ENCODE data around the gene CRIM1. TPM values are rescaled to one million over a fixed set of nuclear protein-coding genes. Genes with fewer than 3 reads are reported as not detected.

The CRIM1 gene
- total and polyA plus RNA-seq, 7 donors = 3.0 to 148 (median 55.6) TPM

DNA sequence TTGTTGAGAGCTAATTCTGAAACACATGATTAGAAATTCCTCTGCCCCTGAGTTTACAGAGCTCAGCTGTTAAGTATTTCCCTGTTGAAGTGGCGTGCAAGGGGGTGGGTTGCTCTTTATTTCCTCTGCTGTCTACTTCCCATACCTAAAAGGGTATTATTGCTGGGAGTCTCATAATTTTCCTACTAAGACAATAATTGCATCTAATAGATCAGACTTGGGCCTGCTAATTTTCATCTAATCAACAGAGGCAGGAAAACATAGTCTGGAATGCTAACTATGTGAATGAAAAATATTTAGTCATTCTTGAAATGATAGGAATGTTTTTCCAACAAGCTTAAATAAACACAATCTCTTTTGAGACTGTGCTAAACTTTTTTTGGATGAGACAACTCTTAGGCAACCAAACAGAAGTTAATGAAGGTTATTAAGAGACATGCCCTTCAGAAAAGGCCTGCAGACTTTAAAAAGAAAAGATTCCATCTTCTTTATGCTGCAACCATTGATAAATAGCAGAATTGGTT lies 131.0 kb downstream of the CRIM1 start:
- Histone ChIP-seq H3K4me1 (peaks cover 0 to 98% (median 87%) of the 10 kb centered on the region in 4 donors), H3K36me3 (peaks cover 0 to under 1% (median 0%) of the 10 kb centered on the region in 4 donors), H3K27me3 (no peaks in the 10 kb centered on the region), H3K27ac (peak overlapping the region; percentile 72 to 87 (median 78)), H3K4me3 (no peak overlapping the region), H3K9me3 (no peaks in the 10 kb centered on the region)
- no peak for DNase-seq
- 73 to 84% methylated on average over 1 of the region's 1 CpG for WGBS, 2 donors
- intact Hi-C loops (cut with DNase I) = loop anchor here (2.0 kb wide), 1 partner anchor 132 kb away; the partner anchor contains the start of gene CRIM1
- TF ChIP-seq POLR2AphosphoS5 (IDR thresholded peaks at IDR 0.05) = peak in 2 of 4 donors; percentile 38 to 44
- TF ChIP-seq, protein P1, sequence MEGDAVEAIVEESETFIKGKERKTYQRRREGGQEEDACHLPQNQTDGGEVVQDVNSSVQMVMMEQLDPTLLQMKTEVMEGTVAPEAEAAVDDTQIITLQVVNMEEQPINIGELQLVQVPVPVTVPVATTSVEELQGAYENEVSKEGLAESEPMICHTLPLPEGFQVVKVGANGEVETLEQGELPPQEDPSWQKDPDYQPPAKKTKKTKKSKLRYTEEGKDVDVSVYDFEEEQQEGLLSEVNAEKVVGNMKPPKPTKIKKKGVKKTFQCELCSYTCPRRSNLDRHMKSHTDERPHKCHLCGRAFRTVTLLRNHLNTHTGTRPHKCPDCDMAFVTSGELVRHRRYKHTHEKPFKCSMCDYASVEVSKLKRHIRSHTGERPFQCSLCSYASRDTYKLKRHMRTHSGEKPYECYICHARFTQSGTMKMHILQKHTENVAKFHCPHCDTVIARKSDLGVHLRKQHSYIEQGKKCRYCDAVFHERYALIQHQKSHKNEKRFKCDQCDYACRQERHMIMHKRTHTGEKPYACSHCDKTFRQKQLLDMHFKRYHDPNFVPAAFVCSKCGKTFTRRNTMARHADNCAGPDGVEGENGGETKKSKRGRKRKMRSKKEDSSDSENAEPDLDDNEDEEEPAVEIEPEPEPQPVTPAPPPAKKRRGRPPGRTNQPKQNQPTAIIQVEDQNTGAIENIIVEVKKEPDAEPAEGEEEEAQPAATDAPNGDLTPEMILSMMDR (IDR thresholded peaks at IDR 0.05) = no peak

DNA sequence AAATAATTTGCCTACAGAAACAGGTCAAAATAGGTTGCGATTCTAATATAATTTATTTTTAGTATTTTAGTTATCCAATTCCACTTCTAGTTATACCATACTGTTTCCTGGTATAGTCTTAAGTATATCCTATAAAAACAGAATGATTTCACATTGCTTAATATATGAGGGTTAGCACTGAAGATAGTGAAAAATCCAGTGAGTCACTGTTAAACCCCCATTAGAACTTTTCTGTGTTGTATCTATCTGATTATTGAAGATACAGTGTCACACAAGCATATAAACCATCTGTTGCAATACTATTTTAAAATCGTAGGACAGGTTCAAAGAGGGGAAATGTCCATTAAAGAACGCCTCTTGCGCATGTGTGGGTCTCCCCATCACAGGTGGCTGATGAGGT lies 132.4 kb downstream of the CRIM1 start:
- Histone ChIP-seq H3K36me3 (no peaks in the 10 kb centered on the region), H3K9me3 (no peaks in the 10 kb centered on the region), H3K27me3 (no peaks in the 10 kb centered on the region), H3K4me1 (peaks cover 0 to 98% (median 87%) of the 10 kb centered on the region in 4 donors), H3K27ac (peak overlapping the region in 3 of 4 donors; percentile 77 to 87 (median 80)), H3K4me3 (no peak overlapping the region)
- 93% methylated on average over 4 of the region's 4 CpGs for WGBS, 2 donors
- TF ChIP-seq POLR2AphosphoS5 (IDR thresholded peaks at IDR 0.05) (no peak), EP300 (IDR thresholded peaks at IDR 0.05) (no peak), POLR2A (IDR thresholded peaks at IDR 0.05) (no peak)
- TF ChIP-seq, protein P1 (IDR thresholded peaks at IDR 0.05) = no peak
- no peak for DNase-seq
- intact Hi-C loops (cut with DNase I) = loop anchor here (2.0 kb wide), 1 partner anchor 133 kb away; the partner anchor contains the start of gene CRIM1

DNA sequence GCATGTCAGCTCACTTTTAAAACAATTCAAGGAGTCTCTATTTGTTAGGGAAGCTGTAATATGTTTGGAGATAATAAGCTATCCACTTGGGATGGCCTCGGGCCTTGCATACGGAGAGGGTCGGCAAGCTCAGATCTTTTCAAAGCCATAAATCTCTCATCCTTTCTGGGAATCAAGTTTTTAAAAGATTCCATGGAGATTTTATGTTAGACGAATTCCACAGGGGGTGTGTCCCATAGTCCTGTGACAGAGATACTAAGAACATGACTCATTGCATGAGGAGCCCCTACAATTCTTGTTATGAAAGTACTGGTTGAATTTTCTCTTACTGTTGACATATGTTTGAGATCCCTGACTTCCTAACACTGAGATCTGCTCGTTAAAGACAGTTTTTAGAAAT lies 133.7 kb downstream of the CRIM1 start:
- peak overlapping the region; percentile 17 to 87 (median 78) for H3K27ac ChIP-seq
- no peak for TF ChIP-seq EP300 (IDR thresholded peaks at IDR 0.05)
- TF ChIP-seq, protein P1 (IDR thresholded peaks at IDR 0.05) = no peak
- TF ChIP-seq POLR2AphosphoS5 (IDR thresholded peaks at IDR 0.05) = no peak
- no peak for TF ChIP-seq POLR2A (IDR thresholded peaks at IDR 0.05)
- WGBS, 2 donors = 78 to 85% methylated on average over 5 of the region's 5 CpGs
- H3K36me3 ChIP-seq = no peaks in the 10 kb centered on the region
- H3K4me3 ChIP-seq = no peak overlapping the region
- H3K9me3 ChIP-seq = no peaks in the 10 kb centered on the region
- DNase-seq = no peak
- intact Hi-C loops (cut with DNase I) = no loop called here
- H3K27me3 ChIP-seq = no peaks in the 10 kb centered on the region
- H3K4me1 ChIP-seq = peaks cover 0 to 97% (median 83%) of the 10 kb centered on the region in 4 donors

GRCh38 chr2:36490749-36491148 lies 135.2 kb downstream of the CRIM1 start:
- intact Hi-C loops (cut with DNase I) = no loop called here
- no peaks in the 10 kb centered on the region for H3K36me3 ChIP-seq
- H3K4me3 ChIP-seq = no peak overlapping the region
- DNase-seq = no peak
- no peaks in the 10 kb centered on the region for H3K9me3 ChIP-seq
- H3K27me3 ChIP-seq = no peaks in the 10 kb centered on the region
- 87 to 93% methylated on average over 4 of the region's 4 CpGs for WGBS, 2 donors
- peak overlapping the region in 3 of 4 donors; percentile 77 to 87 (median 80) for H3K27ac ChIP-seq
- TF ChIP-seq, protein P1 (IDR thresholded peaks at IDR 0.05) = no peak
- TF ChIP-seq EP300 (IDR thresholded peaks at IDR 0.05) (no peak), POLR2AphosphoS5 (IDR thresholded peaks at IDR 0.05) (no peak), POLR2A (IDR thresholded peaks at IDR 0.05) (no peak)
- H3K4me1 ChIP-seq = peaks cover 0 to 90% (median 75%) of the 10 kb centered on the region in 4 donors
